ENCODE measurements around the gene ABL2. TPM values are rescaled to one million over a fixed set of nuclear protein-coding genes. Genes with fewer than 3 reads are reported as not detected.

Gene ABL2
- total RNA-seq, 1 donor from 2014 or later: 18.6 TPM

- Mint-ChIP-seq H3K27ac (peak overlapping the region; percentile 86), H3K4me1 (ENCODE audit: unreplicated experiment) (peaks cover 22% of the 10 kb centered on the region), H3K9me3 (no peaks in the 10 kb centered on the region), H3K36me3 (no peaks in the 10 kb centered on the region), H3K4me3 (peak overlapping the region; percentile 90), H3K27me3 (no peaks in the 10 kb centered on the region)
- DNase-seq (ENCODE audit: extremely low spot score, unreplicated experiment): no peak
- TF ChIP-seq, protein P1, sequence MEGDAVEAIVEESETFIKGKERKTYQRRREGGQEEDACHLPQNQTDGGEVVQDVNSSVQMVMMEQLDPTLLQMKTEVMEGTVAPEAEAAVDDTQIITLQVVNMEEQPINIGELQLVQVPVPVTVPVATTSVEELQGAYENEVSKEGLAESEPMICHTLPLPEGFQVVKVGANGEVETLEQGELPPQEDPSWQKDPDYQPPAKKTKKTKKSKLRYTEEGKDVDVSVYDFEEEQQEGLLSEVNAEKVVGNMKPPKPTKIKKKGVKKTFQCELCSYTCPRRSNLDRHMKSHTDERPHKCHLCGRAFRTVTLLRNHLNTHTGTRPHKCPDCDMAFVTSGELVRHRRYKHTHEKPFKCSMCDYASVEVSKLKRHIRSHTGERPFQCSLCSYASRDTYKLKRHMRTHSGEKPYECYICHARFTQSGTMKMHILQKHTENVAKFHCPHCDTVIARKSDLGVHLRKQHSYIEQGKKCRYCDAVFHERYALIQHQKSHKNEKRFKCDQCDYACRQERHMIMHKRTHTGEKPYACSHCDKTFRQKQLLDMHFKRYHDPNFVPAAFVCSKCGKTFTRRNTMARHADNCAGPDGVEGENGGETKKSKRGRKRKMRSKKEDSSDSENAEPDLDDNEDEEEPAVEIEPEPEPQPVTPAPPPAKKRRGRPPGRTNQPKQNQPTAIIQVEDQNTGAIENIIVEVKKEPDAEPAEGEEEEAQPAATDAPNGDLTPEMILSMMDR (conservative IDR thresholded peaks at IDR 0.05): no peak
Observed at GRCh38 chr1:179080866-179081686, 148.4 kb downstream of the ABL2 start.

DNA sequence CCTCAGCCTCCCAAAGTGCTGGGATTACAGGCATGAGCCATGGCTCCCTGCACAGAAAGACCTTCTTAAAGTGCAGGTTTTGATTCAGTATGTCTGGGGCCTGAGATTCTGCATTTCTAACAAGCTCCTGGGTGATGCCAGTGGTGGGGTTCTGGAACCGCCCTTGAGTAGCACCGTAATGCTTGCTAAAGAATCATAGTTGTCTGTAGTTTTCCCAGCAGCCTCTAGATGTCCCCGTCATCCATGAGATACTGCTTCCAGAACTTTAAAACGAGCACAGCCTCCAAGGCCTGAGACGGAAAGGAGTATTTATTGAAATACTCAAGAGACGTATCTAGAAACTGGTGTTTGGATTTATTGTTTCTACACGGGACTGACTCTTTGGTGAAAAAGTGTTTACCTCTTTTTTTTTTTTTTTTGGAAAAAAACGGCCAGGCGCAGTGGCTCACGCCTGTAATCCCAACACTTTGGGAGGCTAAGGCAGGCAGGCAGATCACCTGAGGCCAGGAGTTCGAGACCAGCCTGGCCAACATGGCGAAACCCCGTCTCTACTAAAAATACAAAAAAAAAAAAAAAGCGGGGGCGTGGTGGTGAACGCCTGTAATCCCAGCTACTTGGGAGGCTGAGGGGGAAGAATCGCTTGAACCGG, 150.2 kb downstream of the ABL2 start:
- H3K4me1 Mint-ChIP-seq (ENCODE audit: unreplicated experiment): peaks cover 22% of the 10 kb centered on the region
- no peaks in the 10 kb centered on the region for H3K36me3 Mint-ChIP-seq
- DNase-seq (ENCODE audit: extremely low spot score, unreplicated experiment): no peak
- TF ChIP-seq, protein P1 (conservative IDR thresholded peaks at IDR 0.05): peak; percentile 83
- no peaks in the 10 kb centered on the region for H3K9me3 Mint-ChIP-seq
- no peaks in the 10 kb centered on the region for H3K27me3 Mint-ChIP-seq
- H3K27ac Mint-ChIP-seq: peak overlapping the region; percentile 46
- peak overlapping the region; percentile 66 for H3K4me3 Mint-ChIP-seq

GRCh38 chr1:179077396-179077795, 152.1 kb downstream of the ABL2 start:
- H3K27me3 Mint-ChIP-seq: no peaks in the 10 kb centered on the region
- H3K4me3 Mint-ChIP-seq: no peak overlapping the region
- TF ChIP-seq, protein P1 (conservative IDR thresholded peaks at IDR 0.05): no peak
- no peaks in the 10 kb centered on the region for H3K9me3 Mint-ChIP-seq
- DNase-seq (ENCODE audit: extremely low spot score, unreplicated experiment): no peak
- no peak overlapping the region for H3K27ac Mint-ChIP-seq
- peaks cover 6% of the 10 kb centered on the region for H3K36me3 Mint-ChIP-seq
- peaks cover 13% of the 10 kb centered on the region for H3K4me1 Mint-ChIP-seq (ENCODE audit: unreplicated experiment)

- no peaks in the 10 kb centered on the region for H3K4me1 Mint-ChIP-seq (ENCODE audit: unreplicated experiment)
- H3K9me3 Mint-ChIP-seq: no peaks in the 10 kb centered on the region
- H3K36me3 Mint-ChIP-seq: peaks cover 34% of the 10 kb centered on the region
- TF ChIP-seq, protein P1 (conservative IDR thresholded peaks at IDR 0.05): no peak
- no peak overlapping the region for H3K4me3 Mint-ChIP-seq
- no peak overlapping the region for H3K27ac Mint-ChIP-seq
- no peak for DNase-seq (ENCODE audit: extremely low spot score, unreplicated experiment)
- H3K27me3 Mint-ChIP-seq: no peaks in the 10 kb centered on the region
Observed at GRCh38 chr1:179066471-179066870, 163.0 kb downstream of the ABL2 start.

- Mint-ChIP-seq H3K27me3 (no peaks in the 10 kb centered on the region), H3K27ac (peak overlapping the region; percentile 94), H3K36me3 (peaks cover 52% of the 10 kb centered on the region), H3K9me3 (no peaks in the 10 kb centered on the region), H3K4me1 (ENCODE audit: unreplicated experiment) (no peaks in the 10 kb centered on the region), H3K4me3 (no peak overlapping the region)
- TF ChIP-seq, protein P1 (conservative IDR thresholded peaks at IDR 0.05): no peak
- DNase-seq (ENCODE audit: extremely low spot score, unreplicated experiment): no peak
Observed at GRCh38 chr1:179061360-179062282, 167.9 kb downstream of the ABL2 start.
